ENCODE results near the gene RAP1GDS1.
"Not testable (repeated sequence)": the region's sequence is repeated elsewhere in the genome, so short reads cannot be mapped to it uniquely, and the experiment has no call there.

RAP1GDS1 gene

GRCh38 chr4:98284640-98285046 lies 23.5 kb downstream of the RAP1GDS1 start:
- H3K27ac ChIP-seq (replicated peaks): no peak overlapping the region
- TF ChIP-seq, protein P1, sequence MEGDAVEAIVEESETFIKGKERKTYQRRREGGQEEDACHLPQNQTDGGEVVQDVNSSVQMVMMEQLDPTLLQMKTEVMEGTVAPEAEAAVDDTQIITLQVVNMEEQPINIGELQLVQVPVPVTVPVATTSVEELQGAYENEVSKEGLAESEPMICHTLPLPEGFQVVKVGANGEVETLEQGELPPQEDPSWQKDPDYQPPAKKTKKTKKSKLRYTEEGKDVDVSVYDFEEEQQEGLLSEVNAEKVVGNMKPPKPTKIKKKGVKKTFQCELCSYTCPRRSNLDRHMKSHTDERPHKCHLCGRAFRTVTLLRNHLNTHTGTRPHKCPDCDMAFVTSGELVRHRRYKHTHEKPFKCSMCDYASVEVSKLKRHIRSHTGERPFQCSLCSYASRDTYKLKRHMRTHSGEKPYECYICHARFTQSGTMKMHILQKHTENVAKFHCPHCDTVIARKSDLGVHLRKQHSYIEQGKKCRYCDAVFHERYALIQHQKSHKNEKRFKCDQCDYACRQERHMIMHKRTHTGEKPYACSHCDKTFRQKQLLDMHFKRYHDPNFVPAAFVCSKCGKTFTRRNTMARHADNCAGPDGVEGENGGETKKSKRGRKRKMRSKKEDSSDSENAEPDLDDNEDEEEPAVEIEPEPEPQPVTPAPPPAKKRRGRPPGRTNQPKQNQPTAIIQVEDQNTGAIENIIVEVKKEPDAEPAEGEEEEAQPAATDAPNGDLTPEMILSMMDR (IDR thresholded peaks at IDR 0.05; ENCODE audit: insufficient read depth, low read length): no peak
- TF ChIP-seq GABPA (IDR thresholded peaks at IDR 0.05; ENCODE audit: low read depth) (no peak), SPI1 (IDR thresholded peaks at IDR 0.05; ENCODE audit: borderline replicate concordance, low read depth) (no peak), REST (IDR thresholded peaks at IDR 0.05; ENCODE audit: insufficient replicate concordance, low read depth) (no peak), POLR2AphosphoS5 (IDR thresholded peaks at IDR 0.05; ENCODE audit: low read depth) (no peak)
- no peak overlapping the region for H3K4me3 ChIP-seq (replicated peaks; ENCODE audit: insufficient read depth, low read length)
- no peaks in the 10 kb centered on the region for H3K27me3 ChIP-seq (ENCODE audit: insufficient read depth, poor library complexity, severe bottlenecking)
- no peak for DNase-seq (ENCODE audit: low read depth in 1 of 2, low spot score in 1 of 2)

DNA sequence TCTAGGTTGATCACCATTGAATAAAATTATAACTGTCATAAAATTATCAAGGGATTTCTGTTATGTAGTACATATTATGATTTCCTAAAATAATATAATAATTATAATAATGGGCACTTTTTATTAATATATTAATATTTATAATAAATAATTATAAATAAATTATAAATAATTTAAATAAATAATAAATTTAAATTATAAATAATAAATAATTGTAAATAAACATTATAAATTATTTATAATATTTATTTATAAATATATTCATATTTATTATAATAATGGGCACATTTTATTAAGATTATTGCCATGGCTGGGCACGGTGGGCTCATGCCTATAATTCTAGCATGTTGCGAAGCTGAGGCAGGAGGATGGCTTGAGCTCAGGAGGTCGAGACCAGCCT lies 24.5 kb downstream of the RAP1GDS1 start:
- TF ChIP-seq GABPA (IDR thresholded peaks at IDR 0.05; ENCODE audit: low read depth) (no peak), REST (IDR thresholded peaks at IDR 0.05; ENCODE audit: insufficient replicate concordance, low read depth) (no peak), POLR2AphosphoS5 (IDR thresholded peaks at IDR 0.05; ENCODE audit: low read depth) (no peak), SPI1 (IDR thresholded peaks at IDR 0.05; ENCODE audit: borderline replicate concordance, low read depth) (no peak)
- TF ChIP-seq, protein P1 (IDR thresholded peaks at IDR 0.05; ENCODE audit: insufficient read depth, low read length): no peak
- Histone ChIP-seq H3K27me3 (ENCODE audit: insufficient read depth, poor library complexity, severe bottlenecking) (no peaks in the 10 kb centered on the region), H3K27ac (replicated peaks) (no peak overlapping the region), H3K4me3 (replicated peaks; ENCODE audit: insufficient read depth, low read length) (no peak overlapping the region)
- DNase-seq (ENCODE audit: low read depth in 1 of 2, low spot score in 1 of 2): no peak

GRCh38 chr4:98287328-98287727 lies 26.1 kb downstream of the RAP1GDS1 start:
- no peak overlapping the region for H3K27ac ChIP-seq (replicated peaks)
- no peaks in the 10 kb centered on the region for H3K27me3 ChIP-seq (ENCODE audit: insufficient read depth, poor library complexity, severe bottlenecking)
- no peak for TF ChIP-seq GABPA (IDR thresholded peaks at IDR 0.05; ENCODE audit: low read depth)
- no peak for DNase-seq (ENCODE audit: low read depth in 1 of 2, low spot score in 1 of 2)
- no peak overlapping the region for H3K4me3 ChIP-seq (replicated peaks; ENCODE audit: insufficient read depth, low read length)

DNA sequence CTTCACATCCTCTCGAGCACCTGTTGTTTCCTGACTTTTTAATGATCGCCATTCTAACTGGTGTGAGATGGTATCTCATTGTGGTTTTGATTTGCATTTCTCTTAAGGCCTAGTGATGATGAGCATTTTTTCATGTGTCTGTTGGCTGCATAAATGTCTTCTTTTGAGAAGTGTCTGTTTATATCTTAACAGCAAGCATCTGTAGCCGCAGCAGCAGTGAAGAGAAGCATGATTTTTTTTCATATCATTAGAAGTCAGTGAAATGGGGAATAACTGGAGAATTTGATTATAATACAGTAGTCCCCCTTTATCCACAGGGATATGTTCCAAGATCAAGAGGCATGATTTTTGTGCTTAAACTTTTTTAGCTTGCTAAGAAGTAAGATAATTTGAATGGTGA lies 27.5 kb downstream of the RAP1GDS1 start:
- H3K4me3 ChIP-seq (replicated peaks; ENCODE audit: insufficient read depth, low read length); DNase-seq (ENCODE audit: low read depth in 1 of 2, low spot score in 1 of 2); H3K27ac ChIP-seq (replicated peaks); H3K27me3 ChIP-seq (ENCODE audit: insufficient read depth, poor library complexity, severe bottlenecking): not testable (repeated sequence)

DNA sequence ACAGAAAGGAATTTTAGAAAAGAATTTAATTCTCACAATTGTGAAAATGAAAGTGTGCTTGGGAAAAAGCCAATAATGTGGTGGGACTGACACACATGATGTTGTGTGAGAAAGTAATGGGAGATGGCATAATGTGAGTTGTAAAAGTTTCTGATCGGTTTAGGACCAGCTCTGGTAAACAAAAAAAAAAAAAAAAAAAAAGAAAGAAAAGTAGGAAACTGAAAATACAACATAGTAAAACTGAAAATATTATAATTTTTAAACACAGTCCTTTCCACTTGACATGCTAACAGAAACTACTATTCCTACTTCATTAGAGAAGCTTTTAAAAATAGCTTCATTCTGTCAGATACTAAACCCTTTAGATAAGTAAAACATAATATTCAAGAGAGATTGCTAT lies 28.2 kb downstream of the RAP1GDS1 start:
- TF ChIP-seq SPI1 (IDR thresholded peaks at IDR 0.05; ENCODE audit: borderline replicate concordance, low read depth) (no peak), GABPA (IDR thresholded peaks at IDR 0.05; ENCODE audit: low read depth) (no peak), POLR2AphosphoS5 (IDR thresholded peaks at IDR 0.05; ENCODE audit: low read depth) (no peak), REST (IDR thresholded peaks at IDR 0.05; ENCODE audit: insufficient replicate concordance, low read depth) (no peak)
- TF ChIP-seq, protein P1 (IDR thresholded peaks at IDR 0.05; ENCODE audit: insufficient read depth, low read length): no peak
- no peaks in the 10 kb centered on the region for H3K27me3 ChIP-seq (ENCODE audit: insufficient read depth, poor library complexity, severe bottlenecking)
- H3K4me3 ChIP-seq (replicated peaks; ENCODE audit: insufficient read depth, low read length): no peak overlapping the region
- H3K27ac ChIP-seq (replicated peaks): no peak overlapping the region
- no peak for DNase-seq (ENCODE audit: low read depth in 1 of 2, low spot score in 1 of 2)
